ENCODE results near the gene TRPV2. TPM values are rescaled to one million over a fixed set of nuclear protein-coding genes. Genes with fewer than 3 reads are reported as not detected.

The TRPV2 gene
- polyA plus RNA-seq, 1 donor: 2.9 TPM

- DNase-seq: peak; percentile 60
Measured at GRCh38 chr17:16406742-16407674, 8.4 kb upstream of the TRPV2 start.

GRCh38 chr17:16407911-16408588, 7.3 kb upstream of the TRPV2 start:
- DNase-seq: no peak

GRCh38 chr17:16417399-16417798, 2.0 kb downstream of the TRPV2 start:
- DNase-seq: no peak

- DNase-seq: no peak
Measured at GRCh38 chr17:16417896-16418684, 2.7 kb downstream of the TRPV2 start.

GRCh38 chr17:16418685-16419068, 3.3 kb downstream of the TRPV2 start:
- no peak for DNase-seq

- DNase-seq: no peak
Measured at GRCh38 chr17:16419074-16419928, 3.9 kb downstream of the TRPV2 start.

- no peak for DNase-seq
Measured at GRCh38 chr17:16419929-16420271, 4.5 kb downstream of the TRPV2 start.

GRCh38 chr17:16422416-16422815, 7.0 kb downstream of the TRPV2 start:
- no peak for DNase-seq

GRCh38 chr17:16423226-16423872, 8.0 kb downstream of the TRPV2 start:
- DNase-seq: no peak

- no peak for DNase-seq
Measured at GRCh38 chr17:16425202-16425601, 9.8 kb downstream of the TRPV2 start.

- DNase-seq: no peak
Measured at GRCh38 chr17:16425698-16426659, 10.6 kb downstream of the TRPV2 start.

GRCh38 chr17:16427020-16427419, 11.6 kb downstream of the TRPV2 start:
- no peak for DNase-seq

- DNase-seq: no peak
Measured at GRCh38 chr17:16428098-16428882, 12.9 kb downstream of the TRPV2 start.

- DNase-seq: no peak
Measured at GRCh38 chr17:16429083-16429482, 13.7 kb downstream of the TRPV2 start.

- no peak for DNase-seq
Measured at GRCh38 chr17:16430650-16431049, 15.3 kb downstream of the TRPV2 start.

GRCh38 chr17:16432017-16432416, 16.6 kb downstream of the TRPV2 start:
- no peak for DNase-seq

GRCh38 chr17:16433514-16433913, 18.1 kb downstream of the TRPV2 start:
- no peak for DNase-seq

GRCh38 chr17:16434662-16435061, 19.3 kb downstream of the TRPV2 start:
- DNase-seq: no peak
